ENCODE data around the gene CDH20.
"Not testable (repeated sequence)": the region's sequence is repeated elsewhere in the genome, so short reads cannot be mapped to it uniquely, and the experiment has no call there.

The CDH20 gene

GRCh38 chr18:61350578-61350977 lies 17.3 kb downstream of the CDH20 start:
- DNase-seq: no peak

- no peak for DNase-seq
These were observed 18.8 kb downstream of the CDH20 start for GRCh38 chr18:61352059-61352458.

- no peak for DNase-seq
These were observed 19.4 kb downstream of the CDH20 start for GRCh38 chr18:61352611-61353010.

- DNase-seq: no peak
These were observed 27.5 kb downstream of the CDH20 start for GRCh38 chr18:61360404-61361383.

- no peak for DNase-seq
These were observed 29.3 kb downstream of the CDH20 start for GRCh38 chr18:61362511-61362910.

GRCh38 chr18:61364953-61365352 lies 31.7 kb downstream of the CDH20 start:
- DNase-seq: no peak

- no peak for DNase-seq
These were observed 34.8 kb downstream of the CDH20 start for GRCh38 chr18:61368001-61368400.

- not testable (repeated sequence) for DNase-seq
These were observed 36.4 kb downstream of the CDH20 start for GRCh38 chr18:61369671-61370070.

- no peak for DNase-seq
These were observed 37.9 kb downstream of the CDH20 start for GRCh38 chr18:61371111-61371510.

GRCh38 chr18:61379827-61380226 lies 46.6 kb downstream of the CDH20 start:
- no peak for DNase-seq

GRCh38 chr18:61388010-61388409 lies 54.8 kb downstream of the CDH20 start:
- DNase-seq: no peak

GRCh38 chr18:61394983-61395382 lies 61.8 kb downstream of the CDH20 start:
- DNase-seq: no peak

GRCh38 chr18:61397222-61397621 lies 64.0 kb downstream of the CDH20 start:
- DNase-seq: no peak

GRCh38 chr18:61398961-61399705 lies 65.9 kb downstream of the CDH20 start:
- DNase-seq: no peak

- no peak for DNase-seq
These were observed 66.9 kb downstream of the CDH20 start for GRCh38 chr18:61400016-61400635.

GRCh38 chr18:61400716-61401115 lies 67.5 kb downstream of the CDH20 start:
- no peak for DNase-seq

GRCh38 chr18:61402726-61403125 lies 69.5 kb downstream of the CDH20 start:
- DNase-seq: no peak

- no peak for DNase-seq
These were observed 80.2 kb downstream of the CDH20 start for GRCh38 chr18:61413396-61413795.

GRCh38 chr18:61414086-61414485 lies 80.9 kb downstream of the CDH20 start:
- no peak for DNase-seq

- DNase-seq: no peak
These were observed 86.5 kb downstream of the CDH20 start for GRCh38 chr18:61419763-61420162.

GRCh38 chr18:61420218-61420885 lies 87.1 kb downstream of the CDH20 start:
- no peak for DNase-seq

- no peak for DNase-seq
These were observed 93.3 kb downstream of the CDH20 start for GRCh38 chr18:61426492-61427053.

All from T-helper 1 cell (primary cell).